HL-60/S4 (cell line): ENCODE results near the gene A1BG.
"Not testable (repeated sequence)": the region's sequence is repeated elsewhere in the genome, so short reads cannot be mapped to it uniquely, and the experiment has no call there.

Source experiments
- in situ Hi-C: fragments of 300-500 bp; cut with MboI; formaldehyde crosslinking; loops from 2 replicates; pipeline ENCODE4 v1.14.3; 2022; ENCODE audit warnings: low sequenced_read_pairs

A1BG gene

GRCh38 chr19:58362272-58362994, 9.1 kb upstream of the A1BG start, which contains the start of gene ZNF497:
Gene ZNF497, minus strand, starts transcription at chr19:58362751. Its CDS starts 5,116 bp downstream, at chr19:58357635.
- in situ Hi-C loops: no loop called here

GRCh38 chr19:58361900-58362271, 8.6 kb upstream of the A1BG start:
- in situ Hi-C loops: no loop called here

- in situ Hi-C loops: no loop called here
Measured at GRCh38 chr19:58357481-58358145, 4.3 kb upstream of the A1BG start.

GRCh38 chr19:58356766-58357480, 3.6 kb upstream of the A1BG start:
- in situ Hi-C loops: no loop called here

GRCh38 chr19:58355908-58356765, 2.8 kb upstream of the A1BG start:
- in situ Hi-C loops: no loop called here

GRCh38 chr19:58355215-58355796, 2.0 kb upstream of the A1BG start:
- in situ Hi-C loops: no loop called here

- in situ Hi-C loops: no loop called here
Measured at GRCh38 chr19:58354478-58355030, 1.3 kb upstream of the A1BG start.

- in situ Hi-C loops: no loop called here
Measured at GRCh38 chr19:58353717-58354477, 605 bp upstream of the A1BG start.

- in situ Hi-C loops: no loop called here
Measured at GRCh38 chr19:58351990-58352755, 1.1 kb downstream of the A1BG start.

GRCh38 chr19:58351558-58351878, 1.8 kb downstream of the A1BG start:
- in situ Hi-C loops: no loop called here

- in situ Hi-C loops: no loop called here
Measured at GRCh38 chr19:58350871-58351557, 2.3 kb downstream of the A1BG start.

- in situ Hi-C loops: no loop called here
Measured at GRCh38 chr19:58350001-58350861, 3.1 kb downstream of the A1BG start.

- in situ Hi-C loops: no loop called here
Measured at GRCh38 chr19:58349590-58349989, 3.7 kb downstream of the A1BG start.

GRCh38 chr19:58348080-58348479, 5.2 kb downstream of the A1BG start:
- in situ Hi-C loops: not testable (repeated sequence)

- in situ Hi-C loops: no loop called here
Measured at GRCh38 chr19:58346961-58347929, 6.0 kb downstream of the A1BG start.

- in situ Hi-C loops: no loop called here
Measured at GRCh38 chr19:58345558-58345957, 7.7 kb downstream of the A1BG start.
